GM12801 (cell line): ENCODE data around the gene CD2AP.

Source experiments
- TF ChIP-seq, protein P1 (sequence below): IDR thresholded peaks from one replicate; pipeline ENCODE4 v1.5.1; 2011; ENCODE audit warnings: control low read depth; ENCODE audit not compliant: insufficient read length; ENCODE audit errors: extremely low read depth

The CD2AP gene

DNA sequence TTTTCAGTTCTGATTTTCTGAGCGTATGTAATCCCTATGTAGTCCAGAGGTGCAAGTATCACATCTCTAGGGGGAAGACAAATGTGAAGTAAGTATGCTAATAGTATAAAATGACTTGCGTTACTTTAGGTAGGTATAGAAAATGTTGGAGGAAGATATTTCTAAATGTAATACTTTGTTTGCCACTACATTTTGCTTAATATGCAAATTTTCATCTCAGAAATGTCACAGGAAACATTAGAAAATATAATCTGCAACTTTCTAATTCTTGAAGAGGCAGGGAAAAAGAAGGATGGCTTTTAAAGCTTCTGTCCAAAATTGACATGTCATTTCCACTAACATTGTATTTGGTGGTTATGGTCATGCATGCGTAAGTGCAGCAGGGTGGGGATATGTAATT lies 85.6 kb downstream of the CD2AP start:
- TF ChIP-seq, protein P1, sequence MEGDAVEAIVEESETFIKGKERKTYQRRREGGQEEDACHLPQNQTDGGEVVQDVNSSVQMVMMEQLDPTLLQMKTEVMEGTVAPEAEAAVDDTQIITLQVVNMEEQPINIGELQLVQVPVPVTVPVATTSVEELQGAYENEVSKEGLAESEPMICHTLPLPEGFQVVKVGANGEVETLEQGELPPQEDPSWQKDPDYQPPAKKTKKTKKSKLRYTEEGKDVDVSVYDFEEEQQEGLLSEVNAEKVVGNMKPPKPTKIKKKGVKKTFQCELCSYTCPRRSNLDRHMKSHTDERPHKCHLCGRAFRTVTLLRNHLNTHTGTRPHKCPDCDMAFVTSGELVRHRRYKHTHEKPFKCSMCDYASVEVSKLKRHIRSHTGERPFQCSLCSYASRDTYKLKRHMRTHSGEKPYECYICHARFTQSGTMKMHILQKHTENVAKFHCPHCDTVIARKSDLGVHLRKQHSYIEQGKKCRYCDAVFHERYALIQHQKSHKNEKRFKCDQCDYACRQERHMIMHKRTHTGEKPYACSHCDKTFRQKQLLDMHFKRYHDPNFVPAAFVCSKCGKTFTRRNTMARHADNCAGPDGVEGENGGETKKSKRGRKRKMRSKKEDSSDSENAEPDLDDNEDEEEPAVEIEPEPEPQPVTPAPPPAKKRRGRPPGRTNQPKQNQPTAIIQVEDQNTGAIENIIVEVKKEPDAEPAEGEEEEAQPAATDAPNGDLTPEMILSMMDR: no peak

DNA sequence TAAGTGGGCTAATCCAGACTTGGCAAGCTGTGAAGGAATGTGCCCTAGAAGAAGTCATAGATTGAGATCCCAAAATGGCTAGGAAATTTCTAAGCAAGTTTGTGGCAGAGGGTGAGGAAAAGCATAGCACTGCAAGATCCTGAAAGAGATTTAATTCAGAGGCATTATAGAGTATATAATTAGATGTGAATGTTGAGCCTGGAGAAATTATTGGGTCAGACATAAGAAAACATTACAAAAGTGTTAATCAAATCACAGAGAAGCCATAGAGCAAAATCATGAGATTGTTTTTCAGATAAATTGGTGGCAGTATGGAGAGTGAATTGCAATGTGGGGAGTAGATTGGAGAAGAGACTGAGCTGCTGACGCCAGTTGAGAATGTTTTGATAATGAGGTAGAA lies 90.0 kb downstream of the CD2AP start:
- TF ChIP-seq, protein P1: no peak

DNA sequence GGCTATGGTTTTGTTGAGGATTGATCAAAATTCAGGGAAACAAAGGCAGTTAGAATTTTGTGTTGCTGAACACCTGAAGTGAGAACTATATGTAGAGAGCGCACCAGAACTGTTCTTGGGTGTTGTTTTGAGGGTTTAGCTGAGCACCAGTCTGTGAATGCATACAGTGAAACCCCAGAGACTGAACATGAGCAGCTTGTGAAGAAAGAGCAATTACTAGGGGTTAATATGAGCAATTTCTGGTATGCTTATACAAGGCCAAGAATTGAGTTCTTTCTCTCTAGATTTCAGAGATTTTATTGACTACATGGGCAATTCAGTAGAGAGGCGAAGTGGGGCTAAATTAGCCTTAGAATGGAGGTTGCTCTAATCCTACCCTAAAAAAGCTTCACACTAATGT lies 93.9 kb downstream of the CD2AP start:
- TF ChIP-seq, protein P1: no peak

DNA sequence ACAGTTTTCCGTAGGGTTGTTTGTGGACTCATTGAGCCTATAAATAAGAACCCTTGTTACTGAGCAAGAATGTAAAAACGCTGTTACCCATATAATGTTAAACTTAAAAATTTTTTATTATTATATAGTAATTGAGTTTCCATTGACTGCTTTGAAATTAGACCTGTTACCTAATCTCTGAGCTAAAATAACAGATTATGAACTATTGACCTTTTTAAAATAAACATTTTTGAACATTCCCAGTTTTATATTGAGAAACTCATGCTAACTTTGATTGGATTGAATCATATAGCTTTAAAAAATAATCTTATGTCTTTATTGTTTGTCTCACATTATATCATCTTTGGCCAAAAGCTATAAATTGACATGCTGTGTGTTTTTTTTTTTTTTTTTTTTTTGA lies 95.5 kb downstream of the CD2AP start:
- TF ChIP-seq, protein P1: no peak

DNA sequence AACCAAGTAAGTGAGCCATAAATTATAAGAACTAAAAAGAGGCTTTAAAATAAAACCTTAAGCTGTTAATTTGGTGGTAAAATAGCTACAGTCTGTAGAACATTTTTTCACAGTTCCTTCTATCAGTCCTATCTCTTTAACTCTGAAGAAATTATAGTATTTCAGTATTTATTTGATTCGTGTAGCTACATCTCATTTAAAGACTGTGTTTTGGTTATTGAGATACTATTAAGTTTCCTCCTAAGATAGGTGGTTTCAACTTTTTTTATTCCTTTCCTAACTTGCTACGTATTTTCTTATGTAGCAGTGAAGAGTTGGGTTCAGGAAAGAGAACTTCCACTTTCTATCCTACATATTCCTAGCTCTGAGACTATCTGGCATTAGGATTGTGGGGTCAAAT lies 97.2 kb downstream of the CD2AP start:
- TF ChIP-seq, protein P1: no peak

DNA sequence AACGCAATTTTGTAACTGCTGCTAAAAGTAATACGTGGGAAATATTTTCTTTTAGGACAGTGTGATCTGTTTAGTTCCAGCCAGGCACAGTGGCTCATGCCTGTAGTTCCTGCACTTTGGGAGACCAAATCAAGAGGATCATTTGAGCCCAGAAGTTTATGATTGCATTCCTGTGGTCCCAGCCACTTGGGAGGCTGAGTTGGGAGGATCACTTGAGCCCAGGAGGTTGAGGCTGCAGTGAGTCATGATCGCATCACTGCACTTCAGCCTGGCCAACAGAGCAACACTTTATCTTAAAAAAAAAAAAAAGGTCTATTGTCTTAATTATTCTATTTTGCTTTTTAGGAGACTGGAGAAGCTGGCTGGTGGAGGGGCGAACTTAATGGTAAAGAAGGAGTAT lies 101.5 kb downstream of the CD2AP start:
- TF ChIP-seq, protein P1: no peak

DNA sequence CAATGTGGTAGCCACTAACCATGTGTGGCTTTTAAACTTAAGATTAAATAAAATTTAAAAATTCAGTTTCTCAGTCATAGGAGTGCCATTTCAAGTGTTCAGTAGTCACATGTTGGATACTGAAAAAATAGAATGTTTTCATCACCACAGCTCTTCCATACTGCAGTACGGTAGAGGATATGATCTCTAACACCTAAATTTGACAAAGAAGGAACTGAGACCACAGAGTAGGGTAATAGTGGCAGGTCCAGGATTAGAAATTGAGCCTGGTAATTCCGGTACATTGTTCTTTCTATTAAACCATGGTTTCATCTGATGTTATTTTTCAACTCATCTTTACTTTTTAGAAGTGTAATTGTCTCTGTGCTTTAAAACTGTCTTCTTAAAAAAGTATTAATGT lies 104.0 kb downstream of the CD2AP start:
- TF ChIP-seq, protein P1: no peak

DNA sequence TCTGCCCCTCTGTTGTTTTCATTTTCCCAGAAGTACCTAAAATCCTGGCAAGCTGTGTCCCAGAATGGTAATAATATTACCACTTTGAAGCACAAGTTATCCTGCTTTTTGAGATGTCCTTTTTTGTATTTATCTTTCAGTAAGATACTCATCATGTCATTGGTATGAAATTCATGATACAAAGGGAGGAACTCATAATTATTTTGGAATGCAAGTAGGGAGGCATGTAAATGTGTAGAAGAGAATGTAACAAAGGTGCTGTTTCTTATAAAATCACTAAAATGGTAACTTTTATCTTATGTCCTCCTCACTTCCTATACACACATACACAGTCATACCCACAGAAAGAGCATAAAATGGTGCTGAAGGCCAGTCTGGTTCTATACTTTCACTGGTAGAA lies 109.9 kb downstream of the CD2AP start:
- TF ChIP-seq, protein P1: no peak
